CD8-positive, alpha-beta memory T cell (primary cell): ENCODE results near the gene PUM2. TPM values are rescaled to one million over a fixed set of nuclear protein-coding genes. Genes with fewer than 3 reads are reported as not detected.

Experiments used
- CTCF ChIA-PET: fragments of 350-600 bp; sonication (Branson Sonifier 250); formaldehyde crosslinking; loops from one replicate; lab custom pipeline; 2021; ENCODE audit warnings: antibody characterized with exemption; lab: Charles Lee
- POLR2A ChIA-PET: fragments of 350-600 bp; sonication (Branson Sonifier 250); formaldehyde crosslinking; loops from one replicate; lab custom pipeline; 2021; ENCODE audit warnings: antibody characterized with exemption; lab: Charles Lee
- DNase-seq, 5 donors: peaks; one replicate each; pipeline versions ENCODE4 v3.0.0 to v3.0.0-alpha.2; 2020 to 2022; ENCODE audit warnings: mixed read lengths in 1 of 5
- H3K27ac ChIP-seq: one replicate; pipeline ENCODE4 v1.7.0; 2013; ENCODE audit warnings: low read depth, mild to moderate bottlenecking, low read length, moderate library complexity
- H3K27me3 ChIP-seq: 2 replicates; pipeline ENCODE4 v1.7.0; 2013; ENCODE audit warnings: low read length, mild to moderate bottlenecking; ENCODE audit not compliant: insufficient read depth, poor library complexity, severe bottlenecking
- H3K36me3 ChIP-seq: 2 replicates; pipeline ENCODE4 v1.7.0; 2013; ENCODE audit warnings: mild to moderate bottlenecking, low read length, moderate library complexity; ENCODE audit not compliant: insufficient read depth
- H3K4me1 ChIP-seq: 2 replicates; pipeline ENCODE4 v1.7.0; 2013; ENCODE audit warnings: mild to moderate bottlenecking, low read length, moderate library complexity; ENCODE audit not compliant: insufficient read depth
- H3K4me3 ChIP-seq: 2 replicates; pipeline ENCODE4 v1.7.0; 2013; ENCODE audit warnings: mild to moderate bottlenecking, low read length
- H3K9me3 ChIP-seq: 2 replicates; pipeline ENCODE4 v1.7.0; 2013; ENCODE audit warnings: mild to moderate bottlenecking, low read length
- H3K27ac Mint-ChIP-seq, 8 donors: one replicate each; pipeline ENCODE4 v1.8.0; 2020 to 2021; ENCODE audit warnings: mixed read lengths in 8 of 8, mild to moderate bottlenecking in 6 of 8, inconsistent platforms in 3 of 8, moderate library complexity in 3 of 8
- H3K27me3 Mint-ChIP-seq, 2 donors: one replicate each; pipeline ENCODE4 v1.8.0; 2020 to 2021; ENCODE audit warnings: mixed read lengths in 2 of 2, mild to moderate bottlenecking in 1 of 2, moderate library complexity in 1 of 2
- H3K36me3 Mint-ChIP-seq, 3 donors: one replicate each; pipeline ENCODE4 v1.8.0; 2020 to 2021; ENCODE audit warnings: mixed read lengths in 3 of 3, inconsistent platforms in 1 of 3, mild to moderate bottlenecking in 1 of 3
- H3K4me1 Mint-ChIP-seq, 3 donors: one replicate each; pipeline ENCODE4 v1.8.0; 2020 to 2021; ENCODE audit warnings: mixed read lengths in 3 of 3, inconsistent platforms in 1 of 3, mild to moderate bottlenecking in 1 of 3
- H3K4me3 Mint-ChIP-seq, 7 donors: one replicate each; pipeline ENCODE4 v1.8.0; 2020 to 2021; ENCODE audit warnings: mixed read lengths in 7 of 7, mild to moderate bottlenecking in 6 of 7, moderate library complexity in 4 of 7, inconsistent platforms in 2 of 7
- H3K9me3 Mint-ChIP-seq, 5 donors: one replicate each; pipeline ENCODE4 v1.8.0; 2020 to 2022; ENCODE audit warnings: mixed read lengths in 5 of 5, mild to moderate bottlenecking in 3 of 5, moderate library complexity in 2 of 5, inconsistent platforms in 1 of 5
- polyA plus RNA-seq: library from polyadenylated mRNA; unstranded; fragments of 300-500 nt; fragmentation: Illumina TruSeq; gene quantifications from one replicate; pipeline ENCODE4 v1.2.3, GENCODE V29; 2021
- total RNA-seq, 2 experiments: library from RNA; stranded (reverse); gene quantifications; one replicate each; pipeline ENCODE4 v1.2.3, GENCODE V29; 2021

The PUM2 gene
- total and polyA plus RNA-seq, 3 experiments from 2014 or later, result 17.0 to 121 (median 120) TPM

GRCh38 chr2:20209373-20210109 is 141.1 kb downstream of the PUM2 start:
- Histone ChIP-seq H3K4me3 (no peak overlapping the region), H3K4me1 (no peaks in the 10 kb centered on the region), H3K9me3 (no peaks in the 10 kb centered on the region), H3K36me3 (no peaks in the 10 kb centered on the region), H3K27me3 (no peaks in the 10 kb centered on the region), H3K27ac (no peak overlapping the region)
- ChIA-PET POLR2A (no interaction called here), CTCF (no interaction called here)
- no peaks in the 10 kb centered on the region for H3K4me1 Mint-ChIP-seq
- DNase-seq, result no peak
- H3K27me3 Mint-ChIP-seq, result peaks cover 0 to 6% of the 10 kb centered on the region in 2 donors
- no peak overlapping the region for H3K4me3 Mint-ChIP-seq
- H3K36me3 Mint-ChIP-seq, result no peaks in the 10 kb centered on the region
- no peak overlapping the region for H3K27ac Mint-ChIP-seq
- no peaks in the 10 kb centered on the region for H3K9me3 Mint-ChIP-seq

- Histone ChIP-seq H3K4me1 (no peaks in the 10 kb centered on the region), H3K27me3 (no peaks in the 10 kb centered on the region), H3K36me3 (no peaks in the 10 kb centered on the region), H3K9me3 (no peaks in the 10 kb centered on the region), H3K27ac (no peak overlapping the region), H3K4me3 (no peak overlapping the region)
- CTCF ChIA-PET, result no interaction called here
- Mint-ChIP-seq H3K4me3 (no peak overlapping the region), H3K36me3 (no peaks in the 10 kb centered on the region), H3K4me1 (no peaks in the 10 kb centered on the region), H3K9me3 (no peaks in the 10 kb centered on the region), H3K27me3 (peaks cover 0 to 6% of the 10 kb centered on the region in 2 donors), H3K27ac (no peak overlapping the region)
- no peak for DNase-seq
- POLR2A ChIA-PET, result no interaction called here
Observed at GRCh38 chr2:20208476-20208859, 142.2 kb downstream of the PUM2 start.

GRCh38 chr2:20207051-20207450 is 143.6 kb downstream of the PUM2 start:
- H3K4me3 Mint-ChIP-seq, result no peak overlapping the region
- Histone ChIP-seq H3K27ac (no peak overlapping the region), H3K9me3 (no peaks in the 10 kb centered on the region), H3K4me3 (no peak overlapping the region), H3K27me3 (no peaks in the 10 kb centered on the region), H3K4me1 (no peaks in the 10 kb centered on the region), H3K36me3 (no peaks in the 10 kb centered on the region)
- ChIA-PET POLR2A (no interaction called here), CTCF (no interaction called here)
- no peaks in the 10 kb centered on the region for H3K9me3 Mint-ChIP-seq
- no peak overlapping the region for H3K27ac Mint-ChIP-seq
- no peak for DNase-seq
- H3K27me3 Mint-ChIP-seq, result peaks cover 0 to 6% of the 10 kb centered on the region in 2 donors
- H3K36me3 Mint-ChIP-seq, result no peaks in the 10 kb centered on the region
- H3K4me1 Mint-ChIP-seq, result no peaks in the 10 kb centered on the region

GRCh38 chr2:20205915-20206524 is 144.6 kb downstream of the PUM2 start:
- H3K4me1 Mint-ChIP-seq, result no peaks in the 10 kb centered on the region
- Histone ChIP-seq H3K27me3 (no peaks in the 10 kb centered on the region), H3K4me1 (no peaks in the 10 kb centered on the region), H3K36me3 (no peaks in the 10 kb centered on the region), H3K27ac (no peak overlapping the region), H3K4me3 (no peak overlapping the region), H3K9me3 (no peaks in the 10 kb centered on the region)
- H3K9me3 Mint-ChIP-seq, result no peaks in the 10 kb centered on the region
- no peak overlapping the region for H3K27ac Mint-ChIP-seq
- ChIA-PET POLR2A (no interaction called here), CTCF (no interaction called here)
- DNase-seq, result no peak
- peaks cover 0 to 6% of the 10 kb centered on the region in 2 donors for H3K27me3 Mint-ChIP-seq
- H3K4me3 Mint-ChIP-seq, result no peak overlapping the region
- no peaks in the 10 kb centered on the region for H3K36me3 Mint-ChIP-seq

- no peaks in the 10 kb centered on the region for H3K9me3 Mint-ChIP-seq
- ChIA-PET CTCF (no interaction called here), POLR2A (no interaction called here)
- H3K27ac Mint-ChIP-seq, result no peak overlapping the region
- H3K9me3 ChIP-seq, result no peaks in the 10 kb centered on the region
- no peaks in the 10 kb centered on the region for H3K4me1 Mint-ChIP-seq
- H3K36me3 ChIP-seq, result no peaks in the 10 kb centered on the region
- H3K27me3 ChIP-seq, result no peaks in the 10 kb centered on the region
- H3K4me1 ChIP-seq, result no peaks in the 10 kb centered on the region
- H3K4me3 ChIP-seq, result no peak overlapping the region
- peaks cover 0 to 5% of the 10 kb centered on the region in 2 donors for H3K27me3 Mint-ChIP-seq
- H3K4me3 Mint-ChIP-seq, result no peak overlapping the region
- no peak for DNase-seq
- H3K36me3 Mint-ChIP-seq, result no peaks in the 10 kb centered on the region
- no peak overlapping the region for H3K27ac ChIP-seq
Observed at GRCh38 chr2:20205069-20205468, 145.6 kb downstream of the PUM2 start.

- no peak overlapping the region for H3K4me3 Mint-ChIP-seq
- POLR2A ChIA-PET, result no interaction called here
Observed at GRCh38 chr2:20203521-20204225, 147.0 kb downstream of the PUM2 start.

GRCh38 chr2:20203072-20203471 is 147.6 kb downstream of the PUM2 start:
- no peaks in the 10 kb centered on the region for H3K36me3 ChIP-seq
- no peaks in the 10 kb centered on the region for H3K9me3 ChIP-seq
- DNase-seq, result no peak
- no peaks in the 10 kb centered on the region for H3K4me1 ChIP-seq
- H3K27ac Mint-ChIP-seq, result no peak overlapping the region
- H3K27me3 ChIP-seq, result no peaks in the 10 kb centered on the region
- CTCF ChIA-PET, result no interaction called here
- peaks cover 2 to 8% of the 10 kb centered on the region in 2 donors for H3K27me3 Mint-ChIP-seq
- POLR2A ChIA-PET, result no interaction called here
- H3K9me3 Mint-ChIP-seq, result no peaks in the 10 kb centered on the region
- H3K36me3 Mint-ChIP-seq, result no peaks in the 10 kb centered on the region
- no peak overlapping the region for H3K27ac ChIP-seq
- no peak overlapping the region for H3K4me3 Mint-ChIP-seq
- H3K4me3 ChIP-seq, result no peak overlapping the region
- no peaks in the 10 kb centered on the region for H3K4me1 Mint-ChIP-seq

More at GRCh38 chr2:20203521-20204225, 147.0 kb downstream of the PUM2 start:
- H3K9me3 Mint-ChIP-seq, result no peaks in the 10 kb centered on the region
- no peak overlapping the region for H3K4me3 ChIP-seq
- H3K9me3 ChIP-seq, result no peaks in the 10 kb centered on the region
- no peak for DNase-seq
- H3K36me3 ChIP-seq, result no peaks in the 10 kb centered on the region
- H3K27ac Mint-ChIP-seq, result no peak overlapping the region
- no peak overlapping the region for H3K27ac ChIP-seq
- no peaks in the 10 kb centered on the region for H3K4me1 Mint-ChIP-seq
- H3K36me3 Mint-ChIP-seq, result no peaks in the 10 kb centered on the region
- H3K27me3 ChIP-seq, result no peaks in the 10 kb centered on the region
- H3K4me1 ChIP-seq, result no peaks in the 10 kb centered on the region
- CTCF ChIA-PET, result no interaction called here
- H3K27me3 Mint-ChIP-seq, result peaks cover 2 to 8% of the 10 kb centered on the region in 2 donors

- peaks cover 3 to 8% of the 10 kb centered on the region in 2 donors for H3K27me3 Mint-ChIP-seq
- H3K36me3 ChIP-seq, result no peaks in the 10 kb centered on the region
- no peaks in the 10 kb centered on the region for H3K4me1 ChIP-seq
- H3K4me3 ChIP-seq, result no peak overlapping the region
- no peak overlapping the region for H3K27ac Mint-ChIP-seq
- POLR2A ChIA-PET, result no interaction called here
- DNase-seq, result no peak
- CTCF ChIA-PET, result no interaction called here
- no peaks in the 10 kb centered on the region for H3K9me3 ChIP-seq
- H3K4me3 Mint-ChIP-seq, result no peak overlapping the region
- no peaks in the 10 kb centered on the region for H3K27me3 ChIP-seq
- H3K36me3 Mint-ChIP-seq, result no peaks in the 10 kb centered on the region
- no peak overlapping the region for H3K27ac ChIP-seq
- H3K9me3 Mint-ChIP-seq, result no peaks in the 10 kb centered on the region
- H3K4me1 Mint-ChIP-seq, result no peaks in the 10 kb centered on the region
Observed at GRCh38 chr2:20201671-20202070, 149.0 kb downstream of the PUM2 start.
